GM12872 (cell line): ENCODE measurements around the gene COL9A1.

ENCODE experiments used
- CTCF ChIP-seq: IDR thresholded peaks from 3 replicates; pipeline ENCODE4 v1.5.1; 2011; ENCODE audit warnings: low read depth, mild to moderate bottlenecking, low read length, moderate library complexity; ENCODE audit not compliant: insufficient read depth

Gene COL9A1

GRCh38 chr6:70325009-70325408 is 22.1 kb upstream of the COL9A1 start:
- no peak for TF ChIP-seq CTCF

GRCh38 chr6:70315079-70315751 is 12.3 kb upstream of the COL9A1 start:
- TF ChIP-seq CTCF: no peak

- TF ChIP-seq CTCF: no peak
Measured at GRCh38 chr6:70314296-70314695, 11.4 kb upstream of the COL9A1 start.

GRCh38 chr6:70312165-70312745 is 9.4 kb upstream of the COL9A1 start:
- no peak for TF ChIP-seq CTCF

GRCh38 chr6:70310063-70310694 is 7.3 kb upstream of the COL9A1 start:
- peak; percentile 44 for TF ChIP-seq CTCF

- TF ChIP-seq CTCF: no peak
Measured at GRCh38 chr6:70309243-70309642, 6.4 kb upstream of the COL9A1 start.

GRCh38 chr6:70307008-70307407 is 4.1 kb upstream of the COL9A1 start:
- TF ChIP-seq CTCF: no peak
